ENCODE results near the gene PTPRN2.
"Not testable (repeated sequence)": the region's sequence is repeated elsewhere in the genome, so short reads cannot be mapped to it uniquely, and the experiment has no call there.

The PTPRN2 gene

GRCh38 chr7:158274996-158275395 is 312.6 kb downstream of the PTPRN2 start:
- CTCF ChIA-PET, result no interaction called here
- TF ChIP-seq NFRKB (IDR thresholded peaks at IDR 0.05) (no peak), SUZ12 (IDR thresholded peaks at IDR 0.05) (no peak), FOXM1 (IDR thresholded peaks at IDR 0.05; ENCODE audit: borderline replicate concordance) (no peak), L3MBTL2 (conservative IDR thresholded peaks at IDR 0.05) (no peak), HDGF (IDR thresholded peaks at IDR 0.05; ENCODE audit: borderline replicate concordance) (no peak), BHLHE40 (IDR thresholded peaks at IDR 0.05; ENCODE audit: borderline replicate concordance) (no peak), LEF1 (IDR thresholded peaks at IDR 0.05; ENCODE audit: borderline replicate concordance) (no peak), ELF4 (IDR thresholded peaks at IDR 0.05) (no peak), CTBP1 (IDR thresholded peaks at IDR 0.05; ENCODE audit: borderline replicate concordance) (no peak), ZNF384 (IDR thresholded peaks at IDR 0.05) (no peak), ARNT (IDR thresholded peaks at IDR 0.05) (no peak), TARDBP (IDR thresholded peaks at IDR 0.05) (no peak), FOXK2 (IDR thresholded peaks at IDR 0.05) (no peak)
- TF ChIP-seq, protein P1, sequence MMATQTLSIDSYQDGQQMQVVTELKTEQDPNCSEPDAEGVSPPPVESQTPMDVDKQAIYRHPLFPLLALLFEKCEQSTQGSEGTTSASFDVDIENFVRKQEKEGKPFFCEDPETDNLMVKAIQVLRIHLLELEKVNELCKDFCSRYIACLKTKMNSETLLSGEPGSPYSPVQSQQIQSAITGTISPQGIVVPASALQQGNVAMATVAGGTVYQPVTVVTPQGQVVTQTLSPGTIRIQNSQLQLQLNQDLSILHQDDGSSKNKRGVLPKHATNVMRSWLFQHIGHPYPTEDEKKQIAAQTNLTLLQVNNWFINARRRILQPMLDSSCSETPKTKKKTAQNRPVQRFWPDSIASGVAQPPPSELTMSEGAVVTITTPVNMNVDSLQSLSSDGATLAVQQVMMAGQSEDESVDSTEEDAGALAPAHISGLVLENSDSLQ (IDR thresholded peaks at IDR 0.05), result no peak
- DNase-seq (ENCODE audit: extremely low spot score), result no peak
- POLR2A ChIA-PET, result no interaction called here

GRCh38 chr7:158274404-158274811 is 313.2 kb downstream of the PTPRN2 start:
- no peak for DNase-seq (ENCODE audit: extremely low spot score)
- TF ChIP-seq BHLHE40 (IDR thresholded peaks at IDR 0.05; ENCODE audit: borderline replicate concordance) (no peak), ZNF384 (IDR thresholded peaks at IDR 0.05) (no peak), CTBP1 (IDR thresholded peaks at IDR 0.05; ENCODE audit: borderline replicate concordance) (no peak), FOXK2 (IDR thresholded peaks at IDR 0.05) (no peak)
- POLR2A ChIA-PET, result no interaction called here
- CTCF ChIA-PET, result no interaction called here

DNA sequence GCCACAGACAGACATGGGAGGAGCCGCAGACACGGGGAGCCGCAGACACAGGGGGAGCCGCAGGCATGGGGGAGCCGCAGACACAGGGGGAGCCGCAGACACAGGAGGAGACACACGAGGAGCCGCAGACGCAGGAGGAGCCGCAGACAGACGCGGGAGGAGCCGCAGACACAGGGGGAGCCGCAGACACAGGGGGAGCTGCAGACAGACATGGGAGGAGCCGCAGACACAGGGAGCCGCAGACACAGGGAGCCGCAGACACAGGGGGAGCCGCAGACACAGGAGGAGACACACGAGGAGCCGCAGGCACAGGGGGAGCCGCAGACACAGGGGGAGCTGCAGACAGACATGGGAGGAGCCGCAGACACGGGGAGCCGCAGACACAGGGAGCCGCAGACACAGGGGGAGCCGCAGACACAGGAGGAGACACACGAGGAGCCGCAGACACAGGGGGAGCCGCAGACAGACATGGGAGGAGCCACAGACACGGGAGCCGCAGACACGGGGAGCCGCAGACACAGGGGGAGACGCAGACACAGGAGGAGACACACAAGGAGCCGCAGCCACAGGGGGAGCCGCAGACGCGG is 313.8 kb downstream of the PTPRN2 start:
- POLR2A ChIA-PET; CTCF ChIA-PET; DNase-seq (ENCODE audit: extremely low spot score): not testable (repeated sequence)

DNA sequence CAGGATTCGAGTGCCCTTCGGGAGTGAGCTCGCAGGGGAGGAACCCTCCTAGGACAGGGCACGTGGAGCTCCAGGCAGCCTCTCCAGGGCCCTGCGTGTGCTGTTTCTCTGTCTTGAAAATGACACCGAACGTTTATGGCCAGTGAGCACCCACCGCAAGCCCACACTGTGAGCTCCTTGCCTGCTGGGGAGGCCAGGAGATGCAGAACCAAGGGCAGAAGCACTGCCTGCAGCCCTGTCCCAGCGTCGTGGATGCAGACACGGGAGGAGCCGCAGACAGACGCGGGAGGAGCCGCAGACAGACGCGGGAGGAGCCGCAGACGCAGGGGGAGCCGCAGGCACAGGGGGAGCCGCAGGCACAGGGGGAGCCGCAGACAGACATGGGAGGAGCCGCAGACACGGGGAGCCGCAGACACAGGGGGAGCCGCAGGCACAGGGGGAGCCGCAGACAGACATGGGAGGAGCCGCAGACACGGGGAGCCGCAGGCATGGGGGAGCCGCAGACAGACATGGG is 314.4 kb downstream of the PTPRN2 start:
- POLR2A ChIA-PET, result no interaction called here
- CTCF ChIA-PET, result no interaction called here
- DNase-seq (ENCODE audit: extremely low spot score), result no peak
- TF ChIP-seq SUZ12 (IDR thresholded peaks at IDR 0.05) (no peak), LEF1 (IDR thresholded peaks at IDR 0.05; ENCODE audit: borderline replicate concordance) (no peak), FOXM1 (IDR thresholded peaks at IDR 0.05; ENCODE audit: borderline replicate concordance) (no peak), BHLHE40 (IDR thresholded peaks at IDR 0.05; ENCODE audit: borderline replicate concordance) (no peak), FOXA1 (IDR thresholded peaks at IDR 0.05) (no peak), L3MBTL2 (conservative IDR thresholded peaks at IDR 0.05) (no peak), ARNT (IDR thresholded peaks at IDR 0.05) (no peak), ELF4 (IDR thresholded peaks at IDR 0.05) (no peak), HDGF (IDR thresholded peaks at IDR 0.05; ENCODE audit: borderline replicate concordance) (no peak), SP1 (IDR thresholded peaks at IDR 0.05) (no peak), NFRKB (IDR thresholded peaks at IDR 0.05) (no peak)

GRCh38 chr7:158272509-158273137 is 315.0 kb downstream of the PTPRN2 start:
- no peak for DNase-seq (ENCODE audit: extremely low spot score)
- TF ChIP-seq FOXM1 (IDR thresholded peaks at IDR 0.05; ENCODE audit: borderline replicate concordance) (no peak), NFRKB (IDR thresholded peaks at IDR 0.05) (no peak), TARDBP (IDR thresholded peaks at IDR 0.05) (no peak), ELF4 (IDR thresholded peaks at IDR 0.05) (no peak), ZNF384 (IDR thresholded peaks at IDR 0.05) (no peak), LEF1 (IDR thresholded peaks at IDR 0.05; ENCODE audit: borderline replicate concordance) (no peak), ARNT (IDR thresholded peaks at IDR 0.05) (no peak), BHLHE40 (IDR thresholded peaks at IDR 0.05; ENCODE audit: borderline replicate concordance) (no peak), FOXA1 (IDR thresholded peaks at IDR 0.05) (no peak), HDGF (IDR thresholded peaks at IDR 0.05; ENCODE audit: borderline replicate concordance) (no peak), SUZ12 (IDR thresholded peaks at IDR 0.05) (no peak), L3MBTL2 (conservative IDR thresholded peaks at IDR 0.05) (no peak), SP1 (IDR thresholded peaks at IDR 0.05) (no peak), FOXK2 (IDR thresholded peaks at IDR 0.05) (no peak)
- TF ChIP-seq, protein P1 (IDR thresholded peaks at IDR 0.05), result no peak
- ChIA-PET CTCF (no interaction called here), POLR2A (no interaction called here)

GRCh38 chr7:158272091-158272490 is 315.5 kb downstream of the PTPRN2 start:
- DNase-seq (ENCODE audit: extremely low spot score), result no peak
- ChIA-PET CTCF (no interaction called here), POLR2A (no interaction called here)
- no peak for TF ChIP-seq FOXK2 (IDR thresholded peaks at IDR 0.05)
- TF ChIP-seq, protein P1 (IDR thresholded peaks at IDR 0.05), result no peak
- no peak for TF ChIP-seq ELF4 (IDR thresholded peaks at IDR 0.05)
- TF ChIP-seq ZNF384 (IDR thresholded peaks at IDR 0.05), result no peak
- no peak for TF ChIP-seq SP1 (IDR thresholded peaks at IDR 0.05)
- TF ChIP-seq L3MBTL2 (conservative IDR thresholded peaks at IDR 0.05), result no peak
- TF ChIP-seq TARDBP (IDR thresholded peaks at IDR 0.05), result no peak
- no peak for TF ChIP-seq NFRKB (IDR thresholded peaks at IDR 0.05)
- no peak for TF ChIP-seq FOXM1 (IDR thresholded peaks at IDR 0.05; ENCODE audit: borderline replicate concordance)
- no peak for TF ChIP-seq ARNT (IDR thresholded peaks at IDR 0.05)
- no peak for TF ChIP-seq LEF1 (IDR thresholded peaks at IDR 0.05; ENCODE audit: borderline replicate concordance)
